T-helper 2 cell treated with Interferon-gamma antibody and Interleukin-4, amounts not matched to agents 100 ng/mL and 5 ng/mL, for 36 hours (primary cell): Measurements from ENCODE around the gene AFM. TPM values are rescaled to one million over a fixed set of nuclear protein-coding genes. Genes with fewer than 3 reads are reported as not detected.
"Not testable (repeated sequence)": the region's sequence is repeated elsewhere in the genome, so short reads cannot be mapped to it uniquely, and the experiment has no call there.

Experiments used
- intact Hi-C: fragments of 100-400 bp; cut with micrococcal nuclease; formaldehyde crosslinking; loops from one replicate; pipeline ENCODE4 v1.15.1; 2023
- total RNA-seq: library from RNA; stranded (reverse); gene quantifications from 2 replicates; pipeline ENCODE4 v1.2.3, GENCODE V29; 2022

AFM gene
- total RNA-seq, 1 donor from 2014 or later = not detected

- intact Hi-C loops = no loop called here
These were observed 18.6 kb downstream of the AFM start for GRCh38 chr4:73499996-73500765.

- intact Hi-C loops = no loop called here
These were observed 20.2 kb downstream of the AFM start for GRCh38 chr4:73501664-73502265.

- intact Hi-C loops = no loop called here
These were observed 24.0 kb downstream of the AFM start for GRCh38 chr4:73505567-73505966.

DNA sequence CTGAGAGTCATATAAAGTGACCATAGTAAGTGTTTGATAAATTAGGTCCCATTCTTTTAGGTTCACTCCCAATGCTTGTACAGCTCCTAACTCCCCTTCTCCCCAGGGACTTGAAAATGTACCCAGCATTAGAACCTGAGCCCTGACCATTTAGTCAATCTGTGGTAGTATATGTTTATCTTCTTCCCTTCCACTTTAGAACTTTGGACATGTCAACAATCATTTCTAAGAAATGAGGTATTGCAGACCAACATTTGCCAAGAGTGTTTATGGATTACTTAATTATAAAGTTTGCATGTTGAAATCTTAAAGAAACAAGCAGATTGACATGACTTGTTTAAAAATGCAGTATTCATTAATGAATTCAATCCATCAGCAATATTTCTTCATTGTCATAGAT lies 26.0 kb downstream of the AFM start:
- intact Hi-C loops = no loop called here

GRCh38 chr4:73508651-73509050 lies 27.1 kb downstream of the AFM start:
- intact Hi-C loops = no loop called here

GRCh38 chr4:73518340-73518739 lies 36.8 kb downstream of the AFM start:
- intact Hi-C loops = no loop called here

DNA sequence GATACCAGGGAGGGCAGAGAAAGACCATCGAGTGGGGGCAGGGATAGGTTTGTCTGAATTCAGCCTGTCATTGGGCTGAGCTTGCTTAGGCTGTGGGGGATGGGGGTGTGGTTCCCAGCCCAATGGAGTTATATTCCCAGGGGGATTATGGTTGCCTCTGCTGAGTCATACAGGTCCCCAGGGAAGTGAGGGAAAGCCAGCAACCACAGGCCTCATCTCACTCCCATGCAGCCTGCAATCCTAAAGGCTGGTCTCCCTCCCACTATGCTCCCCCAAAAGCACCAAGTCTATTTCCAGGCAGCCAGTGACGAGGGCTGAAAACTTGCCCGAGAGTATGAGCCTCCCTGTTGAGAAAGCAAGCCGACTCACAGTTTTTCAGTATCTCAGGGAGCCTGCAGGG lies 39.3 kb downstream of the AFM start:
- intact Hi-C loops = no loop called here

DNA sequence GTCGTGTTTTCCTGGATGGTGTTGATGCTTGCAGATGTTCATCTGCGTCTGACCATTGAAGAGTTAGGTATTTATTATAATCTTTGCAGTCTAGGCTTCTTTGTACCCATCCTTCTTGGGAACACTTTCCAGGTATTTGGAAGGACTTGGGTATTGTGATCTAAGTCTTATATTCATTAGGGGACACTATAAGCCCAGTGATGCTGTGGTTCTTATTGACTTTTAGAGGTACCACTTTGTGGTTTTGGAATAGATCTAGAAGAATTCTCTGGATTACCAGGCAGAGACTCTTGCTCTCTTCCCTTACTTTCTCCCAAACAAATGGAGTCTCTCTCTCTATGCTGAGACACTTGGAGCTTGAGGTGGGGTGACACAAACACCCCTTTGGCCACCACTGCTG lies 41.6 kb downstream of the AFM start:
- intact Hi-C loops = no loop called here

- intact Hi-C loops = no loop called here
These were observed 44.1 kb downstream of the AFM start for GRCh38 chr4:73525611-73526010.

DNA sequence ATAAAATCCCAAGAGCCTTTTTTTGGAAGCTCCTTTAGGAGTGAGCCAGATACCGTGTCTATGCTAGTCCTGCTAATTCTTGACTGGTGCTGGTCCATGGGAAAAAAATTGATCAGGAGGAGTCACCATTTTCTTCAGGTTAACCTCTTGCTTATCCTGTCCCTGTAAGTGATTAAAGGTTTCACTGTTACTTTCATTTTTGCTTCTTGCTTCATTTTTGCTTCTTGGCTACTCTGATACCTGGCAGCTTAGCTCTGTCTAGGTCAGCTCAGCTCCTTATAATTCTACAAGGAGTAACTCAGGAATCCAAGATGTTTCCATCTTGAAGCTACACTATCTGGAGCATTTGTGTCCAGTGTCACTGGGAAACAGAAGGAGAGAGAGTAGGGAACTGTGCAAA lies 45.7 kb downstream of the AFM start:
- intact Hi-C loops = no loop called here

GRCh38 chr4:73528171-73528570 lies 46.6 kb downstream of the AFM start:
- intact Hi-C loops = no loop called here

- intact Hi-C loops = no loop called here
These were observed 52.2 kb downstream of the AFM start for GRCh38 chr4:73533515-73534422.

- intact Hi-C loops = no loop called here
These were observed 56.6 kb downstream of the AFM start for GRCh38 chr4:73538162-73538561.

GRCh38 chr4:73539386-73539785 lies 57.8 kb downstream of the AFM start:
- intact Hi-C loops = no loop called here

DNA sequence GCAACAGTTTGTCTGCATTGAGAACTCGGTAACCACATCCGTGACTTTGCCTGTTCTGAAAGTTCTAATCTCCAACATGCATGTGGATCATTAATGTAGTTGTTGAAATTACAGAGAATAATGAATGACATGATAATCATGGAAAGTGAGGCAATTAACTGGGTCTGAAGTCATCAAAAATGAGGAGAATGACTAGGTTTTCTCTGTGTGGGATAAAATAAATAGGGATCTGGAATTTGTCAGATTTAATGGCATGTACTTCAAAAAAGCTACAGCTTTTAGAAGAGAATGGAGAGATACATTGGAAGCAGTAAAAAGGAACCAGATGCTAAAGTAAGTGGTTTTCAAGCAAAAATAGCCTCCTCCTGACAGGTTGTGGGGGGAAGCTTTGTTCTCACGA lies 59.3 kb downstream of the AFM start:
- intact Hi-C loops = no loop called here

GRCh38 chr4:73541251-73541650 lies 59.7 kb downstream of the AFM start:
- intact Hi-C loops = no loop called here

DNA sequence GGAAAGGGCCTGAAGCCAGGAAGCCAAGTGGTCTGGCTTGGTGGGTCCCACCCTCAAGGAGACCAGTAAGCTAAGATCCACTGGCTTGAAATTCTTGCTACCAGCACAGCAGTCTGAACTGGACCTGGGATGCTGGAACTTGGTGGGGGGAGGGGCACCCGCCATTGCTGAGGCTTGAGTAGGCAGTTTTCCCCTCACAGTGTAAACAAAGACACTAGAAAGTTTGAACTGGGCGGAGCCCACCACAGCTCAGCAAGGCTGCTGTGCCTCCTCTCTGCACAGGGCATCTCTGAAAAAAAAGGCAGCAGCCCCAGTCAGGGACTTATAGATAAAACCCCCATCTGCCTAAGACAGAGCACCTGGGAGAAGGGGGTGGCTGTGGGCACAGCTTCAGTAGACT lies 63.1 kb downstream of the AFM start:
- intact Hi-C loops = no loop called here

DNA sequence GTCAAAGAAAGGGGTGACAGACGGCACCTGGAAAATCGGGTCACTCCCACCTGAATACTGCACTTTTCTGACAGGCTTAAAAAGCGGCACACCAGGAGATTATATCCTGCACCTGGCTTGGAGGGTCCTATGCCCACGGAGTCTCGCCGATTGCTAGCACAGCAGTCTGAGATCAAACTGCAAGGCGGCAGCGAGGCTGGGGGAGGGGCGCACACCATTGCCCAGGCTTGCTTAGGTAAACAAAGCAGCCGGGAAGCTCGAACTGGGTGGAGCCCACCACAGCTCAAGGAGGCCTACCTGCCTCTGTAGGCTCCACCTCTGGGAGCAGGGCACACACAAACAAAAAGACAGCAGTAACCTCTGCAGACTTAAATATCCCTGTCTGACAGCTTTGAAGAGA lies 69.3 kb downstream of the AFM start:
- intact Hi-C loops = not testable (repeated sequence)
